Stimulated activated CD8-positive, alpha-beta memory T cell treated with anti-CD3 and anti-CD28 coated beads, Interleukin-15, amount 100 ng/mL, for 48 hours (primary cell): Measurements from ENCODE around the gene ADAT1.

Experiments used
- DNase-seq, 2 donors: peaks; one replicate each; pipeline ENCODE4 v3.0.0-alpha.2; 2020; ENCODE audit warnings: low read depth in 2 of 2

ADAT1 gene

GRCh38 chr16:75576384-75576811, 46.7 kb downstream of the ADAT1 start:
- no peak for DNase-seq

DNA sequence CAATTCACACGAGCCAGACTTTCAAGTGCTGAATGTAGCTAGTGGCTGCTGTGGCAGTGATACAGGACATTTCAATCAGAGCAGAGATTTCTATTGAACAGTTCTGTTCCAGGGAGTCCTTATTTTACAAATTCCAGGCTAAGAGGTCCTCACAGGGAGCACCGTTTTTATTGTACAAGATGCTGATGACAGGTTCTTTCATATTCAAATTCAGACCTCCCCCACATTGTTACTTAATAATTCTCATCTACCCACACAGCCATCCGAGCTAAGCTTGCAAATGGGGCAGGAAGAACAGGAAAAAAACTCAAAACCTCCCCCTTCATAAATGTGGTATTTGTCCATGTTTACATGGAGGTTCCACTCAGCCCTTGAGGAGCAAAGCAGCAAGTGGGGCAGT, 47.1 kb downstream of the ADAT1 start:
- no peak for DNase-seq

GRCh38 chr16:75573955-75574354, 49.1 kb downstream of the ADAT1 start:
- no peak for DNase-seq

DNA sequence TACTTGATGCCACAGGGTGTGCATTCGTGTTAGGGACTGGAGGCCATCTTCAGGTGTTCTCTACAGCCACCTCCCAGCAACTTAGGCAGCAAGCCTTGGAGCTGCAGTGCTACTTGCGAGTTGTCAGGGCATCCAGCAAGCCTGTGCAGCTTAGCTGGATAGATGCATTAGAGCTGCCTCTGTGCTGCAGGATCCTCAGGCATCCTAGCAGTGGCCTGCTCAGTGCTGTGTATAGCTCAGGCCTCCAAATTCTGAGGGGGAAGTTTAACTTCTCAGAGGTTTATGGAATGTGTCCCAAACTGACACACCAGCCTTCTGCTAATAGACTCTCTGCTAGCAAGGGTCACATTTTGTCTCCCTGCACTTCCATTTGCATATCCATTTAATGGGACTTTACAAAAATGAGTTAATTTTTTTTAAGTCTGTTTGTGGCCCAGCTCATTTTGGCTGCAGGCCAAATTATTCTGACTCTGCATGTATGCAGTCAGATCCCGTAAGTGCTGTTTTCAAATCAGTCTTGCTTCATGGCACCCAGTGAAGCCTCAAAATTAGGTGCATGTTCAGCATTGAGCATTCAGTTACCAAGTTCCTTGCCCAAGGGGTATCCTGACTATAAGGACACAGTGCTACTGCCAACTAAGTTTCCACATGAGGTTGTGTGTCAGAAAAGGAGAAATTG, 50.1 kb downstream of the ADAT1 start:
- DNase-seq: no peak

GRCh38 chr16:75570396-75571065, 52.5 kb downstream of the ADAT1 start:
- no peak for DNase-seq

- no peak for DNase-seq
Observed at GRCh38 chr16:75567911-75568310, 55.2 kb downstream of the ADAT1 start.

DNA sequence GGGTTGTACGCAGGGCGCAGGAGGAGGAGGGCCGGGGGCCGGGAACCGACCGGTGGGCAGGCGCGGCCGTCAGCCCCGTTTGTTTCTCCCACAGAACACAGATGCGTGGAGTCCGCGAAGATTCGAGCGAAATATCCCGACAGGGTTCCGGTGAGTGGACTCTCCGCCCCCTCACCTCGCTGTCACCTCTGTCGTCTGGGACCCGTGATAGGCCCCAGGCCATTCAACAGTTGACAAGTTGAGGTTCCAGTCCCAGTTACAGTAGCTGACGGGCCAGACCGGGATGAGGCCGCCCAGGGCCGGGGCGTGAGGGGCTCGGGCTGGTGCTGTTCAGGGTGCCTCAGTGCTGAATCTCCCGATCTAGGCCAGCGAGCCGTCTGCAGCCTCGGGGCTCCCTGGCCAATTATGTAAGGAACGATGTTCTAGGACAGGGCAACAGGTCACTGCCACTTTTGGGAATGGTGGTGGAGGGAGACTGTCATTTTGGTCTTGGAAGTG, 56.3 kb downstream of the ADAT1 start:
- DNase-seq: no peak

- peak; percentile 84 to 85 for DNase-seq
Observed at GRCh38 chr16:75566040-75566757, 56.9 kb downstream of the ADAT1 start, which contains the start of gene GABARAPL2. TSS of gene GABARAPL2 (plus strand) at chr16:75566379. CDS start at chr16:75566487, 108 bp downstream.

DNA sequence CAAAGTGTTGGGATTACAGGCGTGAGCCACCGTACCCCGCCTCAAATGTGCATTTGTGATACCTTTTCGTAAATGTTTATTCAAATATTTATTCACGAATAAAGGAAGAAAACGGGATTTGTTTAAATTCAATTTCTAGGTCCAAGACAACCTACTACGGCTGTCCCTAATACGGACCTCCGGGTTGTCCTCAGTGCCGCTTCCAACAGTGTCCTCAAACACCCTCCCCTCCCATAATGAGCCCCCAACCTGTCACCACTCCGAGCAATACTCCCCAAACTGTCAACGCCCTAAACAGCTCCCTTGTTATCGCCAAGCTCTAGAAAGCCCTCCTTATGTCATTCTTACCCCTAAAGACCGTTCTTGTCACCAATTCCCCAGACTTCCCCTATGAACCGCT, 57.4 kb downstream of the ADAT1 start:
- no peak for DNase-seq

GRCh38 chr16:75559564-75560372, 63.3 kb downstream of the ADAT1 start:
- no peak for DNase-seq

- no peak for DNase-seq
Observed at GRCh38 chr16:75558846-75559401, 64.2 kb downstream of the ADAT1 start.

- DNase-seq: no peak
Observed at GRCh38 chr16:75556431-75556950, 66.6 kb downstream of the ADAT1 start.

DNA sequence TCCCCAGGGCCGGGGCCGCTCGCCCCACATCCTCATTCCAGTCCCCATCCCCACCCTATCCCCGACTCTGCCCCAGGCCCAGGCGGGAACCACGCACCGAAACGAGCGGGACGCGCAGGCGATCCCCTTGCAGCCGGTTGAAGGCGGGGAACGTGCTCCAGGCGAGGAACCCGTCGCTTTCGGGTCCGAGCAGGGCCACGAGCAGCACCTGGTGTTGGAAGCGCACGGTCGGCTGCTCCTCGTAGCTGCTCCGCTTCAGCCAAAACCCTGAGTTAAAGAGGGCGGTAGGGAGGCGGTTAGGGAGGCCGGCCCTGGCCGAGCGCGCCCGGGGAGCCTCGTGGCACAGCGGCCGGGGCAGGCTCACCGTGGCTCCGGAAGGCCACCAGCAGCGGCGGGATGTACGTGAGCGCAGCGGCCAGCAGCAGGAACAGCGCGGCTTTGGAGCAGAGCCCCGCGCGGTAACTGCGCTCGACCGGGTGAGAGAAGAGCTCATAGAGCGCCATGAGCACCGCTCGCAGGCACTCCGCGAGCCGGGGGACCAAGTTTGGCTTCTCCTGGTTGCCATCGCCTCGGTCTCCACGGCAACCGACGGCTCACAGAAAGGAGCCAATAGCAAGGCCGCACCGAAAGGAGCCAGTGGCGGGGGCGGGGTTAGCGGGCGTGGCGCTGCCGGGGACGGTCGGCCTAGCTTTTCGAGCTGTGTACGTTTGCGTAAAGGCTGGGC, 67.2 kb downstream of the ADAT1 start, which contains the start of gene TMEM231:
TSS of gene TMEM231 (minus strand) at position 546 of the 724 bp plus-strand sequence. CDS start at position 503, 43 bp downstream.
- DNase-seq: peak; percentile 94 to 95

- DNase-seq: no peak
Observed at GRCh38 chr16:75555213-75555706, 67.8 kb downstream of the ADAT1 start.

- DNase-seq: no peak
Observed at GRCh38 chr16:75552951-75553350, 70.1 kb downstream of the ADAT1 start.

DNA sequence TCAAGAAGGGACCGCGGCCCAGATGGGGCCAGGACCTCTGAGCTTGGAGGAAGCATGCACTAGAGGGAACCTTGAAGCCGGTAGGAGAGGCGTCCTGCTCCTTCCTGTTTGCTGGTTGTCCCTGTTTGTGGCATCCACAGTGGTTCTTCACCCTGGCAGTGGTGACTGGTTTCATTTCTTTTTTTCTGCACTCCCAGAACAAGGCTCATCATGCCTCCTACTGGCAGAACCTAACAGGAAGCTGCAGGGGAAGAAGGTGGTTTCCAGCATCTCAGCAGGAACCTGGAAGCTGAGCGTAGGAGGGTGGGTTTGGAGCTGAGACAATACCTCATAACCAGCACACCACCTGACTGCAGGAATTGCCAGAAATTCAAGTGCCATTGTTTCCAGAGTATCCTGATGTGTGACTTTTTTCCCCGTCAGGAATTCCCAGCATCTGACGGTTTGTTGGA, 72.8 kb downstream of the ADAT1 start:
- no peak for DNase-seq
